OCI-LY7 (cell line): ENCODE results near the gene GALNT2. TPM values are rescaled to one million over a fixed set of nuclear protein-coding genes. Genes with fewer than 3 reads are reported as not detected.

ENCODE experiments used
- BruUV-seq: library from RNA; stranded (reverse); fragments of 400-500 nt; replicated peaks from 2 replicates; lab custom pipeline; 2021; lab: Mats Ljungman, UMichigan
- CTCF ChIA-PET: fragments of 300-600 bp; sonication (Branson Sonifier 250); formaldehyde crosslinking; loops from one replicate; lab custom pipeline; 2022; ENCODE audit warnings: antibody characterized with exemption; ENCODE audit not compliant: unreplicated experiment; lab: Charles Lee
- POLR2A ChIA-PET: fragments of 300-600 bp; sonication (Branson Sonifier 250); formaldehyde crosslinking; loops from one replicate; lab custom pipeline; 2022; ENCODE audit warnings: antibody characterized with exemption; lab: Charles Lee
- DNase-seq: peaks from one replicate; pipeline ENCODE4 v3.0.0-alpha.2; 2015; ENCODE audit warnings: low spot score
- H2AFZ ChIP-seq: fragments of 200-600 bp; sonication (generic), shearing (Covaris generic); 2 replicates; pipeline ENCODE4 v1.6.1; 2014; ENCODE audit warnings: mild to moderate bottlenecking, antibody characterized with exemption, low read length, moderate library complexity
- H3K27ac ChIP-seq: fragments of 200-600 bp; sonication (generic); 2 replicates; pipeline ENCODE4 v1.5.1; 2014; ENCODE audit warnings: mixed run types, low read depth, mild to moderate bottlenecking, moderate library complexity, low read length, inconsistent platforms; ENCODE audit not compliant: poor library complexity, severe bottlenecking
- H3K36me3 ChIP-seq: fragments of 200-600 bp; sonication (generic); 2 replicates; pipeline ENCODE4 v1.6.1; 2014; ENCODE audit warnings: mild to moderate bottlenecking, antibody characterized with exemption, low read length, moderate library complexity, mixed read lengths; ENCODE audit not compliant: insufficient read depth
- H3K4me1 ChIP-seq: fragments of 200-600 bp; sonication (generic); 2 replicates; pipeline ENCODE4 v1.5.1; 2014; ENCODE audit warnings: mild to moderate bottlenecking, low read length; ENCODE audit not compliant: insufficient read depth, poor library complexity, severe bottlenecking
- H3K4me2 ChIP-seq: fragments of 200-600 bp; sonication (generic); 2 replicates; pipeline ENCODE4 v1.6.1; 2014; ENCODE audit warnings: mild to moderate bottlenecking, low read length
- H3K4me3 ChIP-seq: fragments of 200-600 bp; sonication (generic); 2 replicates; pipeline ENCODE4 v1.5.1; 2014; ENCODE audit warnings: mild to moderate bottlenecking, low read depth, low read length; ENCODE audit not compliant: poor library complexity, severe bottlenecking
- H3K79me2 ChIP-seq: fragments of 200-600 bp; sonication (generic); 2 replicates; pipeline ENCODE4 v1.6.1; 2016; ENCODE audit warnings: low read depth, mild to moderate bottlenecking, low read length, moderate library complexity, mixed read lengths; ENCODE audit not compliant: insufficient read depth
- H3K9me2 ChIP-seq: fragments of 200-600 bp; sonication (generic); 2 replicates; pipeline ENCODE4 v1.6.1; 2016; ENCODE audit warnings: mild to moderate bottlenecking, low read length, mixed read lengths; ENCODE audit not compliant: insufficient read depth
- H3K9me3 ChIP-seq: fragments of 200-600 bp; sonication (generic); 2 replicates; pipeline ENCODE4 v1.6.1; 2014; ENCODE audit warnings: mild to moderate bottlenecking, mixed run types, low read length, mixed read lengths
- H4K20me1 ChIP-seq: fragments of 200-600 bp; sonication (generic); 2 replicates; pipeline ENCODE4 v1.6.1; 2014; ENCODE audit warnings: mild to moderate bottlenecking, antibody characterized with exemption, low read length, moderate library complexity, mixed read lengths; ENCODE audit not compliant: insufficient read depth
- EZH2phosphoT487 ChIP-seq: fragments of 200-600 bp; sonication (generic); IDR thresholded peaks from 2 replicates; pipeline ENCODE4 v1.6.1; 2018; ENCODE audit warnings: low read depth, borderline replicate concordance, mild to moderate bottlenecking, mixed run types, antibody characterized with exemption, low read length, moderate library complexity, mixed read lengths
- intact Hi-C: fragments of 100-400 bp; cut with micrococcal nuclease; formaldehyde crosslinking; loops from one replicate; pipeline ENCODE4 v1.10.0; 2022; ENCODE audit not compliant: unreplicated experiment
- total RNA-seq, 2 experiments: library from RNA; depleted of rRNA in 1 of 2; stranded (reverse); fragments of >200 nt in 1 of 2; shearing (Covaris generic) in 1 of 2; gene quantifications; 2 replicates each; pipeline ENCODE4 v1.2.3, GENCODE V29; 2014 to 2022
- TF ChIP-seq, protein P1 (sequence below): fragments of 200-600 bp; sonication (generic); conservative IDR thresholded peaks from 2 replicates; pipeline ENCODE4 v1.5.1; 2014; ENCODE audit warnings: mild to moderate bottlenecking, antibody characterized with exemption, low read length, moderate library complexity, mixed read lengths

The GALNT2 gene
- total RNA-seq, 2 experiments from 2014 or later: 29.9 to 67.3 TPM

DNA sequence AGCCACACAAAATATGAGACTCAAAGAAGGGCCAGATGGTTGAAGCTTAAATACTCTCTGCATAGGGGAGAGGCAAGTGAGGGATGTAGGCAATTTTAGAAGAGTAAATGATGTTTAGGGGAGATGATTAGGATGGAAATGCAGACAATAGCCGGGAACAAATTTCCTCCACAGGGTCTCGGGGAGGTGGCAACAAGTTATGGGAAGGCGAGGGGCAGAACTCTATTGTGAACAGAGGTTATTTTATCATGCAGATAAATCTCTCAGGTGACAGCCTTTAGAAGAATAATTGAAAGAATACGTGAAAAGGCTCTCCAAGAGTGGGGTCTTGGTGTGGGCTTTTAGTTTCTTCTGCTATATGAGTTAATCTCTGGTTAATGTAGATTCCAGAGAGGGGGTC, 166.7 kb downstream of the GALNT2 start:
- Histone ChIP-seq H3K4me3 (no peak overlapping the region), H2AFZ (no peak overlapping the region), H3K27ac (no peak overlapping the region), H3K4me2 (no peak overlapping the region), H3K4me1 (no peaks in the 10 kb centered on the region), H3K36me3 (peaks cover 8% of the 10 kb centered on the region; the same call in 1 of the 2 replicates), H3K9me3 (no peaks in the 10 kb centered on the region), H3K9me2 (no peaks in the 10 kb centered on the region), H4K20me1 (no peaks in the 10 kb centered on the region), H3K79me2 (no peaks in the 10 kb centered on the region)
- CTCF ChIA-PET: no interaction called here
- no peak for TF ChIP-seq EZH2phosphoT487
- TF ChIP-seq, protein P1, sequence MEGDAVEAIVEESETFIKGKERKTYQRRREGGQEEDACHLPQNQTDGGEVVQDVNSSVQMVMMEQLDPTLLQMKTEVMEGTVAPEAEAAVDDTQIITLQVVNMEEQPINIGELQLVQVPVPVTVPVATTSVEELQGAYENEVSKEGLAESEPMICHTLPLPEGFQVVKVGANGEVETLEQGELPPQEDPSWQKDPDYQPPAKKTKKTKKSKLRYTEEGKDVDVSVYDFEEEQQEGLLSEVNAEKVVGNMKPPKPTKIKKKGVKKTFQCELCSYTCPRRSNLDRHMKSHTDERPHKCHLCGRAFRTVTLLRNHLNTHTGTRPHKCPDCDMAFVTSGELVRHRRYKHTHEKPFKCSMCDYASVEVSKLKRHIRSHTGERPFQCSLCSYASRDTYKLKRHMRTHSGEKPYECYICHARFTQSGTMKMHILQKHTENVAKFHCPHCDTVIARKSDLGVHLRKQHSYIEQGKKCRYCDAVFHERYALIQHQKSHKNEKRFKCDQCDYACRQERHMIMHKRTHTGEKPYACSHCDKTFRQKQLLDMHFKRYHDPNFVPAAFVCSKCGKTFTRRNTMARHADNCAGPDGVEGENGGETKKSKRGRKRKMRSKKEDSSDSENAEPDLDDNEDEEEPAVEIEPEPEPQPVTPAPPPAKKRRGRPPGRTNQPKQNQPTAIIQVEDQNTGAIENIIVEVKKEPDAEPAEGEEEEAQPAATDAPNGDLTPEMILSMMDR: no peak
- DNase-seq: no peak
- intact Hi-C loops: no loop called here
- POLR2A ChIA-PET: no interaction called here
- BruUV-seq: no TSS peak

- no TSS peak for BruUV-seq
- no peaks in the 10 kb centered on the region; the same call in 1 of the 2 replicates for H3K9me3 ChIP-seq
- H3K4me3 ChIP-seq: no peak overlapping the region
- peaks cover 12% of the 10 kb centered on the region; the same call in 1 of the 2 replicates for H3K36me3 ChIP-seq
- intact Hi-C loops: no loop called here
- ChIA-PET POLR2A (interaction anchor here (1.2 to 1.6 kb wide), 4 partner anchors 8 to 15 kb away, joined by 3 to 8 read pairs (median 3); no protein-coding TSS in a partner anchor), CTCF (interaction anchor here (0.6 kb wide), 1 partner anchor 166 kb away, joined by 12 read pairs; no protein-coding TSS in a partner anchor)
- H2AFZ ChIP-seq: no peak overlapping the region
- H3K79me2 ChIP-seq: no peaks in the 10 kb centered on the region
- TF ChIP-seq EZH2phosphoT487: no peak
- H4K20me1 ChIP-seq: no peaks in the 10 kb centered on the region
- DNase-seq: no peak
- no peaks in the 10 kb centered on the region for H3K9me2 ChIP-seq
- no peak overlapping the region for H3K4me2 ChIP-seq
- no peak overlapping the region for H3K27ac ChIP-seq
- H3K4me1 ChIP-seq: no peaks in the 10 kb centered on the region
These were observed 168.8 kb downstream of the GALNT2 start for GRCh38 chr1:230235876-230236275.

GRCh38 chr1:230236301-230237008, 169.4 kb downstream of the GALNT2 start:
- ChIA-PET POLR2A (interaction anchor here (0.7 to 1.6 kb wide), 6 partner anchors 8 to 27 kb away, joined by 3 to 8 read pairs (median 3); no protein-coding TSS in a partner anchor), CTCF (no interaction called here)
- H3K79me2 ChIP-seq: no peaks in the 10 kb centered on the region

More at GRCh38 chr1:230236301-230237008, 169.4 kb downstream of the GALNT2 start:
- Histone ChIP-seq H3K4me2 (no peak overlapping the region), H4K20me1 (no peaks in the 10 kb centered on the region), H3K9me2 (no peaks in the 10 kb centered on the region), H3K36me3 (peaks cover 17% of the 10 kb centered on the region; the same call in 1 of the 2 replicates), H3K4me3 (no peak overlapping the region), H2AFZ (no peak overlapping the region), H3K4me1 (no peaks in the 10 kb centered on the region), H3K9me3 (no peaks in the 10 kb centered on the region; the same call in 1 of the 2 replicates), H3K27ac (no peak overlapping the region)
- no peak for TF ChIP-seq EZH2phosphoT487
- TF ChIP-seq, protein P1: no peak
- BruUV-seq: no TSS peak
- intact Hi-C loops: no loop called here
- DNase-seq: no peak
